Activated CD8-positive, alpha-beta T cell treated with anti-CD3 and anti-CD28 coated beads for 36 hours (primary cell): ENCODE results near the gene TMC1. TPM values are rescaled to one million over a fixed set of nuclear protein-coding genes. Genes with fewer than 3 reads are reported as not detected.

Experiments used
- ATAC-seq: fragments of 200-7000 bp; cut with Tn5 transposase; one replicate; pipeline ENCODE4 v1.10.0; 2021; ENCODE audit warnings: mild to moderate bottlenecking, moderate library complexity
- CTCF ChIA-PET: fragments of 350-600 bp; sonication (Branson Sonifier 250); formaldehyde crosslinking; loops from one replicate; lab custom pipeline; 2021; ENCODE audit warnings: antibody characterized with exemption; lab: Charles Lee
- POLR2A ChIA-PET: fragments of 350-600 bp; sonication (Branson Sonifier 250); formaldehyde crosslinking; loops from one replicate; lab custom pipeline; 2021; ENCODE audit warnings: antibody characterized with exemption; lab: Charles Lee
- DNase-seq: peaks from one replicate; pipeline ENCODE4 v3.0.0-alpha.2; 2020
- H3K27ac Mint-ChIP-seq: one replicate; pipeline ENCODE4 v1.8.0; 2021; ENCODE audit warnings: mild to moderate bottlenecking, mixed read lengths
- H3K27me3 Mint-ChIP-seq: one replicate; pipeline ENCODE4 v1.8.0; 2021; ENCODE audit warnings: mixed read lengths
- H3K36me3 Mint-ChIP-seq: one replicate; pipeline ENCODE4 v1.8.0; 2021; ENCODE audit warnings: low read depth, mixed read lengths
- H3K4me1 Mint-ChIP-seq: one replicate; pipeline ENCODE4 v1.8.0; 2021; ENCODE audit warnings: low read depth, mixed read lengths
- H3K4me3 Mint-ChIP-seq: one replicate; pipeline ENCODE4 v1.8.0; 2021; ENCODE audit warnings: mild to moderate bottlenecking, moderate library complexity, mixed read lengths
- H3K9me3 Mint-ChIP-seq: one replicate; pipeline ENCODE4 v1.8.0; 2021; ENCODE audit warnings: mixed read lengths
- CTCF ChIP-seq: fragments of 200-600 bp; IDR thresholded peaks from one replicate; pipeline ENCODE4 v1.8.0; 2022; ENCODE audit warnings: antibody characterized with exemption, mild to moderate bottlenecking
- intact Hi-C: fragments of 100-400 bp; cut with micrococcal nuclease; formaldehyde crosslinking; loops from one replicate; pipeline ENCODE4 v1.10.0; 2022
- total RNA-seq, 2 experiments: library from RNA; stranded (reverse); gene quantifications; one replicate each; pipeline ENCODE4 v1.2.3, GENCODE V29; 2021

Gene TMC1
- total RNA-seq, 2 experiments from 2014 or later = 0.38 TPM; not detected in 1

GRCh38 chr9:72773570-72773969, 252.2 kb downstream of the TMC1 start:
- intact Hi-C loops = no loop called here
- ATAC-seq (no peak), DNase-seq (no peak)
- no peak overlapping the region for H3K27ac Mint-ChIP-seq
- ChIA-PET CTCF (no interaction called here), POLR2A (no interaction called here)
- no peak overlapping the region for H3K4me3 Mint-ChIP-seq
- peaks cover 4% of the 10 kb centered on the region for H3K27me3 Mint-ChIP-seq
- H3K36me3 Mint-ChIP-seq = no peaks in the 10 kb centered on the region
- no peak for TF ChIP-seq CTCF
- no peaks in the 10 kb centered on the region for H3K9me3 Mint-ChIP-seq
- H3K4me1 Mint-ChIP-seq = no peaks in the 10 kb centered on the region

- TF ChIP-seq CTCF = no peak
- ATAC-seq = no peak
Measured at GRCh38 chr9:72775570-72775969, 254.2 kb downstream of the TMC1 start.

GRCh38 chr9:72779614-72780013, 258.2 kb downstream of the TMC1 start:
- Mint-ChIP-seq H3K27ac (no peak overlapping the region), H3K4me3 (no peak overlapping the region), H3K9me3 (peaks cover 4% of the 10 kb centered on the region), H3K27me3 (peaks cover 3% of the 10 kb centered on the region), H3K4me1 (no peaks in the 10 kb centered on the region), H3K36me3 (no peaks in the 10 kb centered on the region)
- CTCF ChIA-PET = no interaction called here
- ATAC-seq (no peak), DNase-seq (no peak)
- POLR2A ChIA-PET = no interaction called here
- TF ChIP-seq CTCF = no peak
- intact Hi-C loops = no loop called here

More at GRCh38 chr9:72775570-72775969, 254.2 kb downstream of the TMC1 start:
- no peak overlapping the region for H3K4me3 Mint-ChIP-seq
- DNase-seq = no peak
- no peaks in the 10 kb centered on the region for H3K36me3 Mint-ChIP-seq
- CTCF ChIA-PET = no interaction called here
- no peaks in the 10 kb centered on the region for H3K9me3 Mint-ChIP-seq
- H3K4me1 Mint-ChIP-seq = no peaks in the 10 kb centered on the region
- no peak overlapping the region for H3K27ac Mint-ChIP-seq
- intact Hi-C loops = no loop called here
- H3K27me3 Mint-ChIP-seq = peaks cover 4% of the 10 kb centered on the region
- POLR2A ChIA-PET = no interaction called here

GRCh38 chr9:72786948-72787347, 265.5 kb downstream of the TMC1 start:
- H3K27ac Mint-ChIP-seq = no peak overlapping the region
- H3K4me3 Mint-ChIP-seq = no peak overlapping the region
- no peaks in the 10 kb centered on the region for H3K27me3 Mint-ChIP-seq
- intact Hi-C loops = no loop called here
- TF ChIP-seq CTCF = no peak
- ChIA-PET POLR2A (no interaction called here), CTCF (no interaction called here)
- H3K9me3 Mint-ChIP-seq = peaks cover 4% of the 10 kb centered on the region
- no peak for DNase-seq
- ATAC-seq = no peak
- H3K4me1 Mint-ChIP-seq = no peaks in the 10 kb centered on the region
- no peaks in the 10 kb centered on the region for H3K36me3 Mint-ChIP-seq

GRCh38 chr9:72788966-72789735, 267.7 kb downstream of the TMC1 start:
- TF ChIP-seq CTCF = no peak
- no peak for ATAC-seq
- intact Hi-C loops = no loop called here
- H3K9me3 Mint-ChIP-seq = no peaks in the 10 kb centered on the region
- H3K4me3 Mint-ChIP-seq = no peak overlapping the region
- H3K36me3 Mint-ChIP-seq = no peaks in the 10 kb centered on the region
- H3K27ac Mint-ChIP-seq = no peak overlapping the region
- no peaks in the 10 kb centered on the region for H3K4me1 Mint-ChIP-seq
- no peaks in the 10 kb centered on the region for H3K27me3 Mint-ChIP-seq
- CTCF ChIA-PET = no interaction called here
- DNase-seq = no peak
- POLR2A ChIA-PET = no interaction called here
